HG03280 (cell line): ENCODE results near the gene PLOD3.

ENCODE experiments used
- ATAC-seq: cut with Tn5 transposase; IDR thresholded peaks from one replicate; pipeline ENCODE4 v1.9.1; 2021; ENCODE audit warnings: mild to moderate bottlenecking, moderate library complexity; ENCODE audit not compliant: unreplicated experiment

Gene PLOD3

GRCh38 chr7:101239951-101240220 lies 22.5 kb upstream of the PLOD3 start:
- no peak for ATAC-seq

GRCh38 chr7:101239191-101239950 lies 22.0 kb upstream of the PLOD3 start:
- no peak for ATAC-seq

DNA sequence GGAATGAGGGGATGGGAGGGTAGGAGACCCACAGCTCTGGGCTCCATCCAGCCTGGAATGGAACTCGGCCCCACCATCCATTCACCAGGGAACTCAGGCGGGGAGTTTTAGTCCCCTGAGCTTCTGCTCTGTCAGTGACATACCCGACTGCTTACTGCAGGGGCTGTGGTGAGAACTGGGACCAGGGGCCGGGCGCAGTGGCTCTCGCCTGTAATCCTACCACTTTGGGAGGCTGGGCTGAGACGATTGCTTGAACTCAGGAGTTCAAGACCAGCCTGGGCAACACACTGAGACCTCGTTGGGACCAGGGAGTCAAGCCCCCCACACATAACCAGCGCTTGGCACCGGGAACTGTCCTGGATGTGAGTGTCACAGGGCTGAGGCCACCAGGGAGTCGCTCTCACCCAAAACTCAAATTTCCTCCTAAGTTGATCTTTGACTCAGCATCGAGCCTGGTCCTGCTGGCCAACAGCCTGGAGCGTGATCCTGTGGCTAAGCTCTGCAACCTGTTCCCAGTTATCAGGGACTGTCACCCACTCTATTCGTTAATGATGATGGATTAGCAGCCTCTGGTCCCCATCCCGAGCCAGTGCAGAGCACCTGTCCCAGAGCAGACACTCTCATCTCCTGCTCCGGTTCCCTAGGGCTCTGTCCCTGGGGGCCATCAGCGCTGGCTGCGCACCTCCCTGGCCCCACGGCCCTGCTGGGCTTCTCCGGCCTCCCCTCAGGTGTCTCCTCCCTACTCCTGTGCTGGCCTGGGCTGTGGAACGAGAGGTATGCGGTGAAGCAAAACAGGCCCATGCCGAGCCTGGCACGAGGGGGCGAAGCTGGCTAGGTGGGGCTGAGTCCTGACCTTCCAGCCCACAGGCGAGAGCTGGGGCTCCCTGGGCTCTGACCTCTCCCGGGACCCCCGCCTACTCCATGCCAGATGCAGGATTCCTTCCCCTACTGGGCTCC lies 21.1 kb upstream of the PLOD3 start:
- no peak for ATAC-seq

DNA sequence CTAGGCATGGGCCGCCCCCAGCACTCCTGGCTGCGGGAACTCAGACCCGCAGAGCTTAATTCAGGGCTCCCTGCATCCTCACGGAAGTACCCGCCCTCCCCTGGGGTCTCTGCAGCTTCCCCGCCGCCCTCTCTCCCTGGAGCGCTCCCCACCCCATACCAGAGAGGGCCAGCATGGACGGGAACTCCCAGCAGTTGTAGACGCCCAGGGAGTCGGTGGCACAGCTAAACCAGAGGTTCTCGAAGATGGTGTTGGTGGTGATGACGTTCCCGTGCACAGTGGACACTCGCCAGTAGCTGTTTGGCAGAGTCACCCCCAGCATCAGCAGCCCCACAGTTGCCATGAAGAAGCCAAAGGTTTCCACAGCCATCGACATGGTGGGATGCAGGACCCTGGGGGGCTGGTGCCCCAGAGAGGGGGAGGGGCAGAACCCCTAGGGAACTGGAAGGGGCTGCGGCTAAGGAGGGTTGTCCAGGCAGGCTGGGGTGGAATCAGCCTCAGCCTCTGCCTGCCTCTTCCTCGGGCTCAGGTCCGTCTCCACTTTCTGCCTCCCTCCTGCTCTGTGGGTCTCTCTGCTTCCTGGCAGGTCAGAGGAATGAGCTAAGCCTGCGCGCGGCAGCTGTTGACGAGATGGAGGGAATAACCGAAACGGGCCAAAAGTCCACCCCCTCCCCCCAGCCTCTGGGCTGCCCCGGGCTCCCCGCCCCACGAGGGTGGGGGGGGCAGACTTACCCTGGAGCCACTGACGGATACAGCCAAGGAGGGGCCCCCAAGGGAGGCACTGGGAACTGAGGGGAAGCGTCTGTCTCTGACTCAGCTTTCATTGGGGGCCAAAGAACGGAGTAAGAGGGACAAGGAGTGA lies 20.1 kb upstream of the PLOD3 start, which contains the start of gene CLDN15:
CLDN15 (minus strand) TSS at position 597 of the 862 bp plus-strand sequence; CDS start at position 376, 221 bp downstream.
- ATAC-seq, result no peak

DNA sequence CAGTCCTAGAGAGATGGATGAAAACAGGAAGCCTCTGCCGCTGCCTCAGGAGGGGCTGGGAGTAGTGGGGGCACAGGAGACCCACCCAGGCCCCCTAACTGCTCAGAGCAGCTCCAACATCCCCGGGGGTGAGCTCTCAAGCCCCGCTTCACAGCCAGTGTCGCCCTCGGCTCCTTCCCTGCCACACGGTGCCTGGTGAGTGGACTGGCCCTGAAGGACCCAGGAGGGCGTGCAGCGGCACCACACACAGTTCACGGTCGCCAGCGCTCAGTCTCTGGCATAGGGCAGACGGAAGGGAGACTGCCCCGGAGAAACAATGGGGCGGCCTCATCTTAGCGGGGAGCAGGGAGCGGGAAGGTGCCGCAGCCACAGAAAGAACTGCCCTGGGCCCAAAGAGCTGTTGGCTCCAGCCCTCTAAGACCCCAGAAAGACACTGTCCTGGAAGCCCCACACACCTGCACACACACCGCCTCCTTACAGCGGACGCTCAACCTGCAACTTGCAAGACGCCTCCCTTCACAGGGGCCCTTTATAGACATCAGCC lies 19.0 kb upstream of the PLOD3 start:
- ATAC-seq, result no peak

DNA sequence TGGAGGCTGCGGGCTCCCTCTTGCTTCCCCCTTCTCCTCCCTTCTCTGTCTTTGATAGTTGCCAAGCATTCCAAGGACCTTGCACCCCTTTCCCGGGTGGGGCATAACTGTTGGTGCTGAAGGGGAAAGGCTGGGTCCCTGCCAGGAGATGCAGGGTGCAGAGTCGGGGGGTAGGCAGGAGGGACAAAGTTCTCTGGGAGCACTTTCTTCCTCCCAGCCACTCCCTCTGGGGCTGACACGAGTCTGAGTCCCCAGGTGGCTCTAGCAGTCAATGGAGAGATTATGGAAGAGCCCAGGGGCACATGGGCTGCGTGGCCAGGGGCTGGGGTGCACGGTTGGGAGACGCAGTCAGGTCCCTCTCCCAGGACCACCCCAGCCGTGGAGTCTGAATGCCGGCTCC lies 18.1 kb upstream of the PLOD3 start:
- ATAC-seq, result no peak

- no peak for ATAC-seq
Measured at GRCh38 chr7:101235050-101235449, 17.7 kb upstream of the PLOD3 start.

GRCh38 chr7:101234636-101235035 lies 17.3 kb upstream of the PLOD3 start:
- ATAC-seq, result no peak

DNA sequence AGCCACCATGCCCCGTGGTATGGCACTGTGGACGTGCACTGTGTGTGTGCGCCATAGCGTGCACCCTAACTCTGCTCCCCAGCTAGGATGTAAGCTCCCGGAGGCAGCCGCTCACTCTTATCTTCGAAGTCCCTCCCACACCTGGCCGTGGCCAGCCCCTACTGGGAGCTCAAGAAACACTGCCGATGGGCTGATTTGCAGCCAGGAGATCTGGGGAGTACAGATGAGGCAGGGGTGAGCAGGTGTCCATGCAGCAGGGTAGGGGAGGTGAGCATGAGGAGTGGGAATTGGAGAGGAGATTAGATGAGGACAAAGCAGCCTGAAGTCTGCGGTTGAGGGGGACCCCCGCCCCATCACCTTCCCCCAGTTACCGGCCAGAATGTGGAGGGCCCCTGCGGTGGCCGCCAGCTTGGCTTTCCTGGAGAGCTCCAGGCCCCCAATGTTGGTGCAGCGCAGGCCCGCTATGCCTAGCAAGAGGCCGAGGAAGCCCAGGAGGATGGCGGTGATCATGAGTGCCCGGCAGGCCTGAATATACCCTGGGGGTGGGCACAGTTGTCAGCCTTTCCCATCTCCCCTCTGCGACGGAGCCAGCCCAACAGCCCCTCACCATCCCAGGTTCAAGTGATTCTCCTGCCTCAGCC lies 16.6 kb upstream of the PLOD3 start:
- no peak for ATAC-seq

DNA sequence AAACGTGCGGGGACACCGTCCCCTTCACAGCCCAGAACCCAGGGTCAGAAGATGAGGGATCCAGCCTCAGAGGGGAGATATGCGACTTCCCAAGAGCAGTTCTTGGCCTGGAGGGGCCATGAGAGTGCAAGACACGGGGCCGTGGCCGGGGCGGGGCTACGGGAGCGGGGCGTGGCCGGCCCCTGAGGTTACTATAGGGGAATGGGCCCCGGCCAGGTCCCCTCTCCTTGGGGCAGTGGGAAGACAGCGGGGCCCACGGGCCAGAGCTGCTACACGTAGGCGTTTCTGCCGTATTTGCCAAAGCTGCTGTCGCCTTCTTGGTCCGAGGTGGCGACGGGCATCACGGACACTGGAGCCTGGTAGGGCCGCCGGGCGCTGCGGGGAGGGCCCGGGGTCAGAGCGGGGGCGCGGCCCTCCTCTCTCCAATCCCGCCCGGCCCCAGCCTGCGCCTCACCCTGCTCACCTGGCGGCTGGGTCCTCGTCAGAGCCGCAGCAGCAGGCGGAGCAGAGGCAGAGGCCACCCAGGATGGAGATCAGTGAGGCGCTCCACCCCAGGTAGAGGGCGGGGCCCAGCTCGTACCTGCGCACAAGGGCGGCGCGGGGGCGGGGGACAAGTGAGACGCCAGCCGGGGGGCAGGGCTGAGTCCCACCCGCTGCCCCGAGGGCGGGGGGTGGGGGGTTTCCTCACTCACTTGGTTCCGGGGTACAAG lies 14.9 kb upstream of the PLOD3 start:
- ATAC-seq, result no peak

- no peak for ATAC-seq
Measured at GRCh38 chr7:101231644-101232043, 14.3 kb upstream of the PLOD3 start.

DNA sequence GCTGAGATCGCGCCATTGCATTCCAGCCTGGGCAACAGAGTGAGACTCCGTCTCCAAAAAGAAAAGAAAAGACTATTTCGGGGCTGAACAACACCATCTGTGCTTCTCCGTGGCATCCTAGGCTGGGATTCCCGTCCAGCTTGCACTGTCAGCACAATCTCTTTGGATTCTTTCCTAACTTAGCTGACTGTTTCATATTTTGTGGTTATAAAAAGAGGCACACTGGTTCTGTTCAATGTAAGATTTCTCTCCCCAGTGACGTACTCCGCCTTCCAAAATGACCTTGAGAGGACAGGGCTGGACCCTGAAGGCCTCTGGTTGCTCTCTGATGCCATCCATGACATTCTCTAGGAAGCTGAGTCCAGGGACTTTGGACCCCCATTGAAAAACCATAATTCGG lies 9.3 kb upstream of the PLOD3 start:
- no peak for ATAC-seq

- no peak for ATAC-seq
Measured at GRCh38 chr7:101225650-101226049, 8.3 kb upstream of the PLOD3 start.

GRCh38 chr7:101223528-101223927 lies 6.1 kb upstream of the PLOD3 start:
- no peak for ATAC-seq

GRCh38 chr7:101222275-101222830 lies 5.0 kb upstream of the PLOD3 start:
- no peak for ATAC-seq

- ATAC-seq, result no peak
Measured at GRCh38 chr7:101220295-101220694, 2.9 kb upstream of the PLOD3 start.

DNA sequence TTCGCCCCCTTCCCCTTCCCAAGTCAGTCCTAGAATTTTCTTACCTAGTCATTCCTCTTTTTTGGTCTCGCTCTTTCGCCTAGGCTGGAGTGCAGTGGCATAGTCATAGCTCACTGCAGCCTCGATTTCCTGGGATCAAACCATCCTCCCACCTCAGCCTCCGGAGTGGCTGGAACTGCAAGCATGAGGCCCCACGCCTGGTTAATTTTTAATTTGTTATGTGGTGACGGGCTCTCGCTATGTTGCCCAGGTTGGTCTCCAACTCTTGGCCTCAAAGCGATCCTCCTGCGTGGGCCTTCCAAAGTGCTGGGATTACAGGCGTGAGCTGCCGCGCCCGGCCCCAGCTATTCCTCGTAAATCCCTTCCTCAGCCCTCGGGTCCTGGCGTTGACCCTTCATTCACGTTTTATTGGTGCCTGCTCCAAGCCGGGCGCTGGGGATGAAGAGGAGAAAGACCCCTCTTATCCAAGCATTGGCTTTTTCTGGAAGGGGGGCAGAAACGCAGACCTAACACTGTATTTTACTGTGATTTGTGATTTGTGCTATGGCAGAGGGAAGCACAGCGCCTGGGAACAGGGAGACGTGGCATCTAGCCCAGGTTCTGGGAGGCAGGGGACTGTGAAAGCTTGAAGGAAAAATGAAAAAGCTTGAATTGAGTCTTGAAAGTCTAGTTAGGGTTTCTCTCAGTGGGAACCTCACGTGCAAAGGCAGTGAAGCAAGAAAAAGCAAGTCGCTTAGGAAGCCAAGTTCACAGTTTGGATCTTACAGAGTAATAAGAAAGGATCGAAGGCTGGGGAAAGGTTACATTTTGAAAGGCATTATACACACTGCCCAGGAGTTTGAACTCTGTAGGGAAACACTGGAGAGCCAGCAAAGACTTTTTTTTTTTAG lies 1.1 kb upstream of the PLOD3 start:
- peak; percentile 24 for ATAC-seq

DNA sequence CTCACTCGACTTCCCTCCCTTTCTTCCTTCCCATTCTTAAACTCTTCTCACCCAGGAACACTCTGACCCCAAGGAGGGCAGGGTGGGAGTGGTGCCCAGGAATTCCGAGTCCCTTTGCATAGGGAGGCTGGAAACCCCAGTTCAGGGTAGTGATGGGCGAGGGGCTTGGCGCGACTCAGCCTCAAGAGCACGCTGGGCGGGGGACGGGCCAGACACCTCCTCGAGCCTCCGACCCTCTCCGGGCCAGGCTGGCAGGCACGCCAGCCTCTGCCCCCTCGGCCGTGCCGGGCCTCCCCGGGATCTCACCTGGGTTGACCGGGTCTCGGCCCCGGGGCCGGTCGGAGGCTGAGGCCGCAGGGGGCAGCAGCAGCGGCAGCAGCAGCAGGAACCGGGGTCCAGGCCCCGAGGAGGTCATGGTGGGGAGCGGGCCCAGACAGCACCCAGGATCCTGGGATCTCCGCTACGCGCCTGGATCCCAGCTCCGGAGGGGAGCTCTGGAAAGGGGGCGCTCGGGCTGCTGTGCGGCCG lies 457 bp downstream of the PLOD3 start:
- peak; percentile 17 for ATAC-seq
